ENCODE measurements around the gene GDNF.

Gene GDNF

DNA sequence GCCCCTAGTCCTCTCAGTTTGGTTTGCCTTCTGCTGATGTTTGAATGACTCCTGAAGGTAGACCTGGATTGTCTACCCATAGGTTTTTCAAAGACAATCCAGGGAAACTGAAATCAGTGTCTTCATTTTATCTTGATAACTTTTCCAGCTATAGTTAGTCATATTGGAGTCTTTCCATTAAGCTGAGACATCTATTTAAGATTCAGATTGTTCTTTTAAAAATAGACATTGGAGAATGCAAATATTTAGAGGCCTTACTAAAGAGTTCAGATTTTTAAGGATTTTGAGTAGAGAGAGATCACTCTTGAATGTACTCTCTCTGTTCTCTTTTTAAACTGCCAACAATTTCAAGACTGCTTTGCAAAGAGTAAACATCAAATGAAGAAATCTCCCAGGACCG is 69.1 kb downstream of the GDNF start:
- DNase-seq: no peak
- no peak for TF ChIP-seq GATA1 (IDR thresholded peaks at IDR 0.05; ENCODE audit: low read depth, low read length)
- no peak for TF ChIP-seq POLR2A (IDR thresholded peaks at IDR 0.05; ENCODE audit: low read length)

DNA sequence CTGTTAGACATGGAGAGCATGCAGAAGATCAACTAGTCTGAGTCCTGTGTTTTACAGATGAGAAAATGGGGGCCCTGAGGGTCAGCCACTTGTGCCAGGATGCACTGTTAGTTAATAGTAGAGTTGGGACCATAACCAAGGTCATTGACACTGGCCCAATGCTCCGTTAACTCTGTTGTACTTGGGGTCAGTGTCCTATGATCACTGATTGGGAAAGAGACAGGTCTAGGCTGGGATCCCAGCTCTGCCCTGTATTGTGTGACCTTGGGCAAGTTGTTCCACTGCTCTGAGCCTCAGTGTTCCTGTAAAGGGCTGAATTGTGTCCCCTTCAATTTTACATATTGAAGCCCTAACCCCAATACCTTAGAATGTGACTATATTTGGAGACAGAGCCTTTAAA is 70.0 kb downstream of the GDNF start:
- TF ChIP-seq GATA1 (IDR thresholded peaks at IDR 0.05; ENCODE audit: low read depth, low read length) (no peak), POLR2A (IDR thresholded peaks at IDR 0.05; ENCODE audit: low read length) (no peak)
- no peak for DNase-seq

DNA sequence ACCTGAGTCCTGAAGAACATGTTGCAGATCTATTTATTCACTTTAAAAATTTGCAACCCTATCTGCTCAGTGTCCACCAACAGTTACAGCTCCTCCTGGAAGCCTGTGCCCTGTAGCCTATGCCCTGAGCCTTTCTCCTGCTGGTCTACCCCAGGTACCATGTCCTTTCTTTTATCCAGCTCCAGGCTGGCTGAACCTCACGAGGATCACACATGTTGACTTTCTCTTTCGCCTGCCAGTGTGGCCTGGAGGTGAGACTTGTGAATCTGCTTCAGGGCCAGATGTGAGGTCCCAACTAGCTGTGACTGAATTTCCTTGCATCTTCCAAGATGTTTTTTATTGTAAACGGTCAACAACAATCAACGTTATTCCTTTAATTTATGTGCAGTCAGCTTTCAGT is 70.7 kb downstream of the GDNF start:
- DNase-seq: no peak

DNA sequence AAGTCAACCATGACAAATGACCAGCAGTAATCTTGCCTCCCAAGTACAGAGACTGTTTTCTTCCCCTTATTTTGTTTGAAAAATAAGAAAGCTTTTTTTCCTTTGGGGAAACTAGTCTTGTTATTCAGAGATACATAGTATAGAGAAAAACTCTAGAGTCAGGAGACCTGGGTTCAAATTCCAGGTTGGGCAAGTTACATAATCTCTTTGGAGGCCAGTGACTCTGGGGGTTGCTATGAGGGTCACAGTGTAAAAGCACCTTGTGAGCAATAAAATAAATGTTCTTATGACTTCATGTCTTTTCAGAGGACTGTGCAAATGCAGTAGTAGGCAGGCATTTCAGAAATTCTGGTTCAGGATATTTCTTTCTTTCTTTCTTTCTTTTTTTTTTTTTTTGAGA is 71.5 kb downstream of the GDNF start:
- TF ChIP-seq GATA1 (IDR thresholded peaks at IDR 0.05; ENCODE audit: low read depth, low read length): no peak
- TF ChIP-seq POLR2A (IDR thresholded peaks at IDR 0.05; ENCODE audit: low read length): no peak
- DNase-seq: no peak

More for the DNA sequence above, 70.7 kb downstream of the GDNF start:
- no peak for TF ChIP-seq GATA1 (IDR thresholded peaks at IDR 0.05; ENCODE audit: low read depth, low read length)
- no peak for TF ChIP-seq POLR2A (IDR thresholded peaks at IDR 0.05; ENCODE audit: low read length)

DNA sequence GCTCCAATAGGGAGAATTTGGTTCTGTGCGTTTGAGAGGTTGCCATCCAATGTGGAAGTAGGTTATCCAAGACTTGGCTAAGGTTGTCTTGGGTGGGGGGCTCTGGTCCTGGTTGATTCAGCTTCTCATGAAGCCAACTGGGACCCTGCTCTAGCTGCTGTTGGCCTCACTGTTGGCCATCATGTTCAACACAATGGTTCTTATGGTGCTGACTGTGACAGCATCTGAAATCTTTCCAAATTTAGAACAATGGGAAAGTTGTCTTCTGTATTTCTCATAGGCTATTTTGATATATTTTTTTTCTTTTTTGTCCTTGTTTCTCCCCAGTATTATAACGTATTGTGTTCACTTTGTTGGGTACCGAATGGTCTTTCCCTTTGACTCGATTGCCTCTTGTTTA is 71.9 kb downstream of the GDNF start:
- TF ChIP-seq POLR2A (IDR thresholded peaks at IDR 0.05; ENCODE audit: low read length) (no peak), GATA1 (IDR thresholded peaks at IDR 0.05; ENCODE audit: low read depth, low read length) (no peak)
- DNase-seq: no peak

DNA sequence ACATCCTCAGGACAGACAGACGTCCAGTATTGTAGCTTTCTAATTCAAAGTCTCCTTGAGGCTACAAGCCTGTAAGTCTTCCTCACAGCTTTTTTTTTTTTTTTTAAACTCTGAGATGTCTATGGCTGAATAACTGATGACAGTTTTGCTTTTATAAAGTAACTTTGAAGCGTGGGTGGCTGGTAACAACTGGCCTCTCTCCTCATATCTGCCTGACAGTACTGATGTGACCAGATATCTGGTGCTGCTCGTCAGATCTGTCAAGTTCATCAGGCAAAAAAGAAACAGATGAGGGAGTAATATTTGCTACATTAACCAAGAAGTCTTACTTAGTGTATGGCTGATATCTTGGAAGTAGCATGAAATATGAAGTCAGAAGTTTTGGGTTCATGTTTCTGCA is 72.6 kb downstream of the GDNF start:
- DNase-seq: no peak
- TF ChIP-seq GATA1 (IDR thresholded peaks at IDR 0.05; ENCODE audit: low read depth, low read length) (no peak), POLR2A (IDR thresholded peaks at IDR 0.05; ENCODE audit: low read length) (no peak)
